GM19463 (cell line): ENCODE data around the gene TFF3.
"Not testable (repeated sequence)": the region's sequence is repeated elsewhere in the genome, so short reads cannot be mapped to it uniquely, and the experiment has no call there.

Experiments used
- ATAC-seq: cut with Tn5 transposase; IDR thresholded peaks from one replicate; pipeline ENCODE4 v1.9.1; 2021; ENCODE audit warnings: mild to moderate bottlenecking, moderate library complexity; ENCODE audit not compliant: unreplicated experiment

The TFF3 gene

GRCh38 chr21:42306366-42307035, 8.7 kb downstream of the TFF3 start:
- no peak for ATAC-seq

- ATAC-seq: no peak
These were observed 9.5 kb downstream of the TFF3 start for GRCh38 chr21:42305707-42306147.

GRCh38 chr21:42304556-42305454, 10.4 kb downstream of the TFF3 start:
- ATAC-seq: no peak

DNA sequence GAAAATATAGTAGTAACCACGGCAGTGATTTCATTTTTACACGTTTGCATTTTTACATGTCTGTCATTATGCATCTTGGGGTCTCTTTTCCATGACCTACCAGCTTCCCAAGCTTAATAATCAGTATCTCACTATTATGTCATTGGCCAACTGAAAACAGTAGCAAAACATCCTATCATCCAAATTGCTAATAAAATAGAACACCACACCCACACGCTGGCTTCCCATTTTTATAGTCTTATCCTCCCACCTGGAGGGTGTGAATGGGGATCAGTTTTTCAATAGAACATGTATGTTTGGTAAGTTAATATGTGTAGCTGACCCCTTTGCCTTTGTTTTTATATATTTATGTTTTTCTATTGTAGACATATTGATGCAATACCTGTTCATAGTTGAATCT, 11.8 kb downstream of the TFF3 start:
- ATAC-seq: no peak

- no peak for ATAC-seq
These were observed 12.4 kb downstream of the TFF3 start for GRCh38 chr21:42302794-42303193.

- no peak for ATAC-seq
These were observed 13.0 kb downstream of the TFF3 start for GRCh38 chr21:42302076-42302650.

GRCh38 chr21:42301371-42302075, 13.7 kb downstream of the TFF3 start:
- no peak for ATAC-seq

DNA sequence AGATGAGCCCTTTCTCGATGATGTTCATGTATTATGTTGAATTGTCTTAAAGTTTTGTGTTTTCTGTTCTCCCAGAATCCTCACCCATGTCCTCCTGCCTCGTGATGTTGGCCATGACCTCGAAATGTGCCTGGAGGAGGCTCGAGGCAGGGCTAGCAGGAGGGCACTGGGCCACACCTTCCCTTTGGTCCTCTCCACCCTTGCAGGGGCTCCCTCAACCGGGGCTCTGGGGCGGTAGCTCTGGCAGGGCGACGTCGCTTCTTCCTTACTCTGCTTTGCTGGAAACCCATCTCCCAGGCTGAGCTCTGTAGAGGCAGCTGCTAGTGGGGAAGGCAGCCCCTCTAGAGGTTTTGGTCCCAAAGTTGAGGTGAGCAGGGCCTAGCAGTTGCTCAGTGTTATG, 14.3 kb downstream of the TFF3 start:
- no peak for ATAC-seq

- no peak for ATAC-seq
These were observed 15.1 kb downstream of the TFF3 start for GRCh38 chr21:42300045-42300583.

- ATAC-seq: no peak
These were observed 15.7 kb downstream of the TFF3 start for GRCh38 chr21:42299324-42300044.

DNA sequence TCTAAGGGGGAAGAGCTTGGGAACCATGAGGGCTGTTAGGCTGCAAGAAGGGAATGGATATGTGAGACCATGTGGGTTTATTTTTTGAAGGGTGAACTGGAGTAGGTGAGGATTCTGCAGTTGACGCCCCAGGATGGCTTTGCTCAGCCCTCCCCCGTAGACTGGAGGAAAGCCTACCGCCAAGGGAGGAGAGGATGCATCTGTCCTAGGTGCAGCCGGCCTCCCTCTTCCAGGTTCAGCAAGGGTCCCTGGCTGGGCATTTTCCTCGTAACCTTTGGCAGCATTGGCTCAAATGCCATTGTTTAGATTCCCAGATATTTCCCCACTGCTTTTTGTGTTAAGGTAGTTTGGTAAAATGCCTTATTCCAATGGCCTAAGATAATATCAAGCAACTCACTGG, 16.6 kb downstream of the TFF3 start:
- ATAC-seq: no peak

DNA sequence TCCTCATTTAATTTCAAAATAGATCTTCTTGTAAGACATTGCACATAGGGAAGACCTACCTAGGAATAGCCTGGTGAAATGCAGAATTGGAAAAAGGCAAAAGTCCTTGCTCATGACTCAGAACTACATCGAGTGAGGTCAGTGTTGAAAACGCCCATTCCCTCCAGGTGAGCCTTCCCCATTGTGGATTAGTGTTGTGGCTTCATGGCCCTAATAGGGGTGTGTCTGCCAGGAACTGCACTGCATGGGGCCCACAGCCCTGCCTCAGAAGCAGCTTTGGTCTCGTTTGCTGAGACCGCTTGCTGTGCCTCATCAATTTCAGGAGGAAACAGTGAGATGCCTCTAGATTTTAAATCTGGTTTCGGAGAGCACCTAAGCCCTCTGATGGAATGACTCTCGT, 17.0 kb downstream of the TFF3 start:
- ATAC-seq: no peak

- no peak for ATAC-seq
These were observed 17.8 kb downstream of the TFF3 start for GRCh38 chr21:42297377-42297776.

DNA sequence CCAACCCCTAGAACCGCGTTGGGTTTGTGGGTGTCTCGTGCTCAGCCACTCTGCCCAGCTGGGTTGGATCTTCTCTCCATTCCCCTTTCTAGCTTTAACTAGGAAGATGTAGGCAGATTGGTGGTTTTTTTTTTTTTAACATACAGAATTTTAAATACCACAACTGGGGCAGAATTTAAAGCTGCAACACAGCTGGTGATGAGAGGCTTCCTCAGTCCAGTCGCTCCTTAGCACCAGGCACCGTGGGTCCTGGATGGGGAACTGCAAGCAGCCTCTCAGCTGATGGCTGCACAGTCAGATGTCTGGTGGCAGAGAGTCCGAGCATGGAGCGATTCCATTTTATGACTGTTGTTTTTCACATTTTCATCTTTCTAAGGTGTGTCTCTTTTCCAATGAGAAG, 18.7 kb downstream of the TFF3 start:
- ATAC-seq: no peak

DNA sequence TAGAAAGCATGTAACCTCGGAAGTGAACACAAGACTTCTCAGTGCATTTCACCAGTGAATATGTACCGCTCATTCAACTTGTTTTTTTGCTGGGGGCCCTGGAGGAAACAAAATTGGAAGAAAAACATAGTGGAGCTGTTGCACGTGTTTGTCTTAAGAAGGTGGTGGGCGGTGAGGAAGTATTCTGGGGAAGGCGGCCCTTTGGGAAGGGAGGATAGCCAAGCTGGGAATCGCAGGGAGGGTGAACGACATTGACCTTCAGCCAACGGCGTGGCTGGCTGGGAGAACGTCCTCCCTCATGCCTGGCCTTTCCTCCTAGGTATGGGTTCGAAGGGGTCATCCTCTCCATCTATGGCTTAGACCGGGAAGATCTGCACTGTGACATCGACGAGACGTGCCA, 19.4 kb downstream of the TFF3 start:
- ATAC-seq: no peak

DNA sequence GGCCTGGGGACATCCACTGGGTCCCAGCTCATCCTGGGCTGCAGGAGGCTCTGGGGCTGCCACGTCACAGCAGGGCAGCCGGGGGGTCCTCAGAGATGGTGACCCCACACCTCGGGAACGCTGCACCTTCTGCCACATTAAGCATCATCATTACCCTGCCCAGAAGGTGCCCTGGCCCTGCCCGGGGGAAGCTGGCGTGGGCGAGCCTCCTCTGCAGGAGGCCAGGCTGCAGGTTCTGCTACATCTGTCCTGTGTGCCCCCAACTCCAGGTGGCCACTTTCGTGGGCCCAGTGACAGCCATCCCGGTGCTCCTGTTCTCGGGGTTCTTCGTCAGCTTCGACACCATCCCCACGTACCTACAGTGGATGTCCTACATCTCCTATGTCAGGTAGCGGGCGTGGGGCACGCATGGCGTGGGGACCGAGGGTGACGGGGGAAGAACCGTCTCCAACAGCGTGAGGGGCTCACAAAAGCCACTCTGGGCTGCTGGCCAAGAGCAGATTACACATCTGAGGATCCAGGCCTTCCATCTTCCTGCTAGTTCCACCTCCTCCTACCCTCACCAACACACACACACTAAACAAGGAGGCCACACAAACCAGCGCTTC, 20.8 kb downstream of the TFF3 start:
- ATAC-seq: no peak

GRCh38 chr21:42293649-42294272, 21.4 kb downstream of the TFF3 start:
- ATAC-seq: no peak

DNA sequence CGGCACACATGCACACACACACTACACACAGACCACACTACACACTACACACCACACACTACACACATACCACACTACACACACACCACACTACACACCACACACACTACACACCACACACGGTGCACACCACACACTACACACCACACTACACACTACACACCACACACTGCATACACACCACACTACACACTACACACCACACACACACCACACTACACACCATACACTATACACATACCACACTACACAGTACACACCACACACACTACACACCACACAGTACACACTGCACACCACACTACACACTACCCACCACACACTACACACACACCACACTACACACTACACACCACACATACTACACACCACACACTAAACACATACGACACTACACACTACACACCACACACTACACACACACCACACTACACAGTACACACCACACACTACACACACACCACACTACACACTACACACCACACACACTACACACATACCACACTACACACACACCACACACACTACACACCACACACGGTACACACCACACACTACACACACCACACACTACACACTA, 22.6 kb downstream of the TFF3 start:
- ATAC-seq: not testable (repeated sequence)
